ENCODE results near the gene SLC29A2.
"Not testable (repeated sequence)": the region's sequence is repeated elsewhere in the genome, so short reads cannot be mapped to it uniquely, and the experiment has no call there.

The SLC29A2 gene

GRCh38 chr11:66333896-66334604 lies 37.5 kb downstream of the SLC29A2 start:
- no peak for DNase-seq (ENCODE audit: low read depth)

- no peak for DNase-seq (ENCODE audit: low read depth)
These were observed 38.2 kb downstream of the SLC29A2 start for GRCh38 chr11:66333220-66333877.

- DNase-seq (ENCODE audit: low read depth), result no peak
These were observed 39.0 kb downstream of the SLC29A2 start for GRCh38 chr11:66332371-66333219.

- no peak for DNase-seq (ENCODE audit: low read depth)
These were observed 39.8 kb downstream of the SLC29A2 start for GRCh38 chr11:66331542-66332370.

GRCh38 chr11:66330931-66331330 lies 40.6 kb downstream of the SLC29A2 start:
- no peak for DNase-seq (ENCODE audit: low read depth)

DNA sequence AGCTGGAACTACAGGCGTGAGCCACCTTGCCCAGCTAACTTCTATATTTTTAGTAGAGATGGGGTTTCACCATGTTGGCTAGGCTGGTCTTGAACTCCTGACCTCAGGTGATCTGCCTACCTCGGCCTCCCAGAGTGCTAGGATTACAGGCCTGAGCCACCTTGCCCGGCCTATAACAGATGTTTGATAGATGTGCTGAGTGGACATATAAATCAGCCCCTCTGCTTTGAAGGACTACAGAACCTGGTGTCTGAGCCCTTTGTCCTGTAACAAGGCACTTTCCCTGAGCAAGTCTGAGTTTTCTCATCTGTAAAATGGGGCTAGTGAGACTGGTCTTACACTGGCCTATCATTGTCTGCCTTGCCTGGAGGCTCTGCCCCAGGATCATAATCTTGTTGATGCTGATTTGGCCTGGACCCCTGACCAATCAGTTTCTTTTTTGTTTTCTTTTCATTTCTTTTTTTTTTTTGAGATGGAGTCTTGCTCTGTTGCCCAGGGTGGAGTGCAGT lies 42.3 kb downstream of the SLC29A2 start:
- DNase-seq (ENCODE audit: low read depth), result no peak

DNA sequence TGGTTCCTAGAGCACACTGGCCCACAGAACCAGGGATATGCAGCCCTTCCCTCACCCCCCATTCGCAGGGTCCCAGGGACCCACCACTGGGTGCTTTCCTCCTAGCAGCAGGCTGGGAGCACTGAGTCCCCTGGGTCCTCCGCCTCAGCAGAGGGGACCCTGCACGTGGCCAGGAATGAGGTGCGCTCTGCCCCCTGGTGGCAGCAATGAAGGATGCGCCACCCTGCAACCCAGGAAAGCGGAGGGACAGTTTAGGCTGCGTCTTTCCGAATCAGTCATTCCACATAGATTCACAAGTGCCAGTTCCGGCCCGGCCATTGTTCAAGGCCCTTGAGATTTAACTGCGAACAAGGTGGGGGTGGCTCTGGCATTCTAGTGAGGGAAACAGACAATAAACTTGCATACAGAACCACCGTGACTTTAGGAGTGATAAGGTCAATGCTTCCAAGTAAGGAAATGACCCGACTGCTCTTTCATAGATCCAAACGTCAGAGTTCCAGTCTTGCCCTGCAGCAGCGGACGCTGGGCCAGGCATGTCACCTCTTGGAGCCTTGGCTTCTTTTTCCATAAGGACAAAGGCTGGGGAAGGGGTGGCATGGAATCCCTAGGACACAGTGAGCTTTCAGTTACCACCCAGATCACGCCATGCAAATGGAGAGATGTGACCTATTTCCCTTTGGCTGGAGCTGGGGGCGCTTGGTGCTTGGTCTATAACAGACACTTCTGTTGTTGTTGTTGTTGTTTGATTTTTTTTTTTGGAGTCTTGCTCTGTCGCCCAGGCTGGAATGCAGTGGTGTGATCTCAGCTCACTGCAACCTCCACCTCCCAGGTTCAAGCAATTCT lies 43.0 kb downstream of the SLC29A2 start:
- no peak for DNase-seq (ENCODE audit: low read depth)

DNA sequence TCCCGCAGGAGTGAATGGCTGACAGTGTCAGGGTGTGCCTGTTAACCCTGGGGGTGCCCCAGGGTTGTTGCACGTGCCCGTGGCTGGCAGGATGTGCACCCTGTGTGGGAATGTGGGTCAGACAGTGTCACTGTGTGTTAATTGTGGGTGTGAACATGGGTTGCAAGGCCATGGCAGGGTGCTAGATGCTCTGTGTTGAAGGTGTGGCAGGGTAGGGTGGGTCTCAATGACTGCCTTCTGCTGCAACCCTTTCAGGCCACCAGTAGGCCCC lies 43.6 kb downstream of the SLC29A2 start:
- no peak for DNase-seq (ENCODE audit: low read depth)

DNA sequence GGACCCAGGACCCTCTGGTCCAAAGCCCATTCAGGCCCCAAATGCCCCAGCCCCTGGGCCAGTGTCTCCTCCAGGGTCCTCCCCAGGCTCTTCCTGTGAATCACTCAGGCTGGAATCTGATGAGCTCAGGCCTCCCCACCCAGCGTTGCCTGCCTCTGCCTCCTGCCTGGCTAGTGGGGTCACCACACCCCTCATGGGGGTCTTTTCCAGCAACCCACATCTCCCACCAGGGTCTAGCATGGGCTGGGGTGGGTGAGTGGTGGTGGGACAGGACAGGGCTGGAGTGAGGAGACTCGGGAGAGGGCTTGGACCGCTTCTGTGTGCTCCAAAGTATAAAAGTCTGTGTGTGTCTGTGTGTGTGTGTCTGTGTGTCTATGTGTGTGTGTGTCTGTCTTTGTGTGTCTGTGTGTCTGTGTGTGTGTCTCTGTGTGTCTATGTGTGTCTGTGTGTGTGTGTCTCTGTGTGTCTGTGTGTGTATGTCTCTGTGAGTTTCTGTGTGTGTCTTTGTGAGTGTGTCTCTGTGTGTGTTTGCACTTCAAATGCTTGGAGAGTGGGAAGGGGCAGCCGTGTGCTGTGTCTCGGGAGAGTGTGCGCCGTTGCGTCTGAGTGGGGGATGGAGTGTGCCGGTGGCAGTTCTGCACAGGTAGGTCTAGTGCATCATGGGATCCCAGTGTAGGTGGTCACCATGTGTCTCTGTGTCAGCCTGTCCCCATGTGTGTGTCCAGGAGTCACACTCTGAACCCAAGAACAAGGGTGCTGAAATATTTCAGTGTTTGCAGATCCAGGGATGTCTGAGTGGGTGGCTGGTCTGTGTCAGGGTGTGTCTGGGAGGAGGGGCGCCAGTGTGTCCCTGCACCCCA lies 44.2 kb downstream of the SLC29A2 start:
- DNase-seq (ENCODE audit: low read depth), result no peak

DNA sequence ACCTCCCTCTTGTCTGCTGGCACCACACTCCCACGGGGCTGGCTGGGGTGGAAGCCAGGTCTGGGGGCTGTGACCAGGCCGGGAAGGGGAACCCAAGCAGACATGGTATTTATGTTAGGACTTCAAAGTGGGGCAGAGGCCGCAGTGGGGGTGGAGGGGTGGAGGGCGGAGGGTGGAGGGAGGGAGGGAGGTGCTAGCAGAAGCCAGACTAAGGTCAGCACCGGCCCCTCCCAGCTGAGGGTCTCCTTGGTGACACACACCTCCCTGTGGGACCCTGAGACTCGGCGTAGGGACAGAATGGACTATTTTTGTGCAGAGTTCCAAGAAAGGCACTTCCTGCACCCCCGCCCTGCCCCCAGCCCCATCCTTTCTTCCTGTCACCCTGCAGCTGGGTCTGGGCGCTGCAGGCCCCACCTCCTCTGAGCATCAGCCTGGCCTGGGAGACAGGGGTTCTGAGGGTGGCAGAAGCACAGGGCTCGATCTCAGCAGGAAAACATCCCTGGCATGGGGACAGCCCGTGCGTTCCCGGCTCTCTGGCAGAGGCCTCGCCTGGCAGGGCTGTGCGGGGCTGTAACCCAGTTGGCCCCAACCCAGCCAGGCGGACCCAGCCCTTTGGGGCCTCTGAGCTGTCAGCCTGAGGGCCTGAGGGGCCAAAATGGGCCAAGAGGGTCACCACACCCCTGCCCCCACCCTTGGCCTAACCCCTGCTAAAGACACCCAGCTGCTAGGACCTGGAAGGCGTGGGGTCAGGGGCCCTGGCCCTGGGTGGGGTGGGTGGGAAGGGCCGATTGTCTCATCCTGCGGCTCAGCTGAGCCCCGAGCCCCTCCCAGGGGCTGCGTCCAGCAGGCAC lies 45.1 kb downstream of the SLC29A2 start:
- DNase-seq (ENCODE audit: low read depth), result no peak

DNA sequence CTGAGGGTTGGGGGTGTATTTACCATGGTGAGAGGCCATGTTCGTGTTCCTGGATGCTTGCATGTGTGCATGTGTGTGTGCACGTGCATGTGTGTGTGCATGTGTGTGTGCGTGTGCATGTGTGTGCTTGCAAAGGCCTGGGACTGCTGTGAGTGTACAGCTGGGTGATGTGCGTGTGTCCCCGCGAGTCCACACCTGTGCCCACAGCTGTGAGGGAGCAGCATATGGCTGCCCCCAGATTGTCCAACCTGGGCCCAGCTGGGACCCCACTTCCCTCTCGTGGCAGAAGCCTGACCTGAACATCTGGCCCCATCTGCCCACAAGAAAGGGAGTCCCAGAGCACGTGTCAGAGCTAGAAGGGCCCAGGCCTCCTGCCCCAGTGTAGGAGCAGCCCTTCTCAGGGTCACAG lies 46.3 kb downstream of the SLC29A2 start:
- DNase-seq (ENCODE audit: low read depth), result no peak

DNA sequence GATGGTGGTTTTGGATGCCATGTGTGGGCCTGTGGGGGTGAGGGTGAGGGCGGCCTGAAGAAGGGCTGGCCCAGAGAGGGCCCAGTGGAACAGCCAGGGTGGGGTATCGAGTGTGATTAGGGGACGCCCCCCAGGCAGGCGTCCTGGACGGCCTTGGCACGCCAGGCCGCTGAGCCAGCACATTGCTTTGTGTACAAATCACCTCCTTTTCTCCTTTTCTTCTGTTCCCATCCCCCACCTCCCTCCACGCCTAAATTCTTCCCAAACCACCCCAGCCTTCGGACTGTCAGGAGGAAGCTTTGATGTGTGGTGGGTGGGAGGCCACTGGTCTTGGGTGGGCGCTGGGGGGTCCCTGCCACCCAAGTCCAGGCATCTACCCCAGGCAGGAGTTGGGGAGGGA lies 46.9 kb downstream of the SLC29A2 start:
- DNase-seq (ENCODE audit: low read depth), result no peak

- DNase-seq (ENCODE audit: low read depth), result no peak
These were observed 47.9 kb downstream of the SLC29A2 start for GRCh38 chr11:66323684-66324083.

DNA sequence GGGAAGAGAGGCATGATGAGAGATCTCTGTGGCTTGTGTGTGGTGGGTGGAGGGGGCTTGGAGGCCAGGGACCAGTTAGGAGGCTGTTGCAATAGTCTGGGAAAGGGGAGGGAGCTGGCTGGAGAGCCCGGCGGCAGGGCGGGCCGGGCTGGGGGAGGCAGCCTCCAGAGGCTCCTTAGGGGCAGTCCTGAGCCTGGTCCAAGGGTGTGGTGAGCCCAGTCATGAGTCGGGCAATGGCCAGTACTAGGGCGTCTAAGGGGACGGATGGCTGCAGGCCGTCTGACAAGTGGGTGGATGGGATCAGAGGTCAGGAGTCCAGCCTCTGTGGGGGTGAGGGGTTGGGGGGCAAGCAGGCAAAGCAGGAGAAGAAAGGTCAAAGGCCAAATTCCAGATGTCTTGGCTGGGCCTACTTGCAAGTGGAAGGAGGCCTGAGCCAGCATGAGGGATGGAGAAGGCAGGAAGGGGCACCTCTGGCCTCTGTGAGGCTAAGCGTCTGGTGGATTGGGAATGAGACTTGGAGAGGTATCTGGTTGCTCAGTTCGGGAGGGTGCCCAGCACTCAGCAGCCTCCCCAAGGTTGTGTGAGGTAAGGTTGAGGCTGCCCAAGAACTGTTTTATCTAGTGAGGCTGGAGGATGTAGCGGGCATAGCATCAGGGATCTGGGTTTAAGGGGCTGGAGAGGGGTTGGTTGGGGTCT lies 48.7 kb downstream of the SLC29A2 start:
- DNase-seq (ENCODE audit: low read depth), result peak; percentile 91

GRCh38 chr11:66321606-66322005 lies 50.0 kb downstream of the SLC29A2 start:
- DNase-seq (ENCODE audit: low read depth), result no peak

DNA sequence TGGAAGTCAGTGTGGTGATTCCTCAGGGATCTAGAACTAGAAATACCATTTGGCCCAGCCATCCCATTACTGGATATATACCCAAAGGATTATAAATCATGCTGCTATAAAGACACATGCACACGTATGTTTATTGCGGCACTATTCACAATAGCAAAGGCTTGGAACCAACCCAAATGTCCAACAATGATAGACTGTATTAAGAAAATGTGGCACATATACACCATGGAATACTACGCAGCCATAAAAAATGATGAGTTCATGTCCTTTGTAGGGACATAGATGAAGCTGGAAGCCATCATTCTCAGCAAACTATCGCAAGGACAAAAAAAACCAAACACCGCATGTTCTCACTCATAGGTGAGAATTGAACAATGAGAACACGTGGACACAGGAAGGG lies 50.8 kb downstream of the SLC29A2 start:
- DNase-seq (ENCODE audit: low read depth), result not testable (repeated sequence)

DNA sequence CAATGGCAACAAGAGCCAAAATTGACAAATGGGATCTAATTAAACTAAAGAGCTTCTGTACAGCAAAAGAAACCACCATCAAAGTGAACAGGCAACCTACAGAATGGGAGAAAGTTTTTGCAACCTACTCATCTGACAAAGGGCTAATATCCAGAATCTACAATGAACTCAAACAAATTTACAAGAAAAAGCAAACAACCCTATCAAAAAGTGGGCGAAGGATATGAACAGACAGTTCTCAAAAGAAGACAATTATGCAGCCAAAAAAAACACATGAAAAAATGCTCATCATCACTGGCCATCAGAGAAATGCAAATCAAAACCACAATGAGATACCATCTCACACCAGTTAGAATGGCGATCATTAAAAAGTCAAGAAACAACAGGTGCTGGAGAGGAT lies 51.3 kb downstream of the SLC29A2 start:
- not testable (repeated sequence) for DNase-seq (ENCODE audit: low read depth)

- DNase-seq (ENCODE audit: low read depth), result no peak
These were observed 53.0 kb downstream of the SLC29A2 start for GRCh38 chr11:66318600-66318970.

Measured in fibroblast of the conjunctiva (primary cell).